DMS53 treated with DMSO at 0.1 percent for 48 hours (cell line): ENCODE measurements around the gene WDR70.
"Not testable (repeated sequence)": the region's sequence is repeated elsewhere in the genome, so short reads cannot be mapped to it uniquely, and the experiment has no call there.

Experiments used
- DNase-seq: peaks from one replicate; lab custom pipeline; 2025; ENCODE audit not compliant: unreplicated experiment; lab: John Stamatoyannopoulos, UW

The WDR70 gene

DNA sequence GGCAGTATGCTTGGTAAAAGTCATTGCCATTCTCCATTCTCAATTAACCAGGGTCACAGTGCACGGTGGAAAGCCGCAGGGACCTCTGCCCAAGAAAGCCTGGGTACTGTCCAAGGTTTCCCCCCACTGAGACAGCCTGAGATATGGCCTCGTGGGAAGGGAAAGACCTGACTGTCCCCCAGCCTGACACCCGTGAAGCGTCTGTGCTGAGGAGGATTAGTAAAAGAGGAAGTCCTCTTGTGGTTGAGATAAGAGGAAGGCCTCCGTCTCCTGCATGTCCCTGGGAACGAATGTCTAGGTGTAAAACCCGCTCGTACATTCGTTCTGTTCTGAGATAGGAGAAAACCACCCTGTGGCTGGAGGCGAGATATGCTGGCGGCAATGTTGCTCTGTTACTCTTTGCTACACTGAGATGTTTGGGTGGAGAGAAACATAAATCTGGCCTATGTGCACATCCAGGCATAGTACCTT lies 293.0 kb downstream of the WDR70 start:
- DNase-seq: not testable (repeated sequence)

DNA sequence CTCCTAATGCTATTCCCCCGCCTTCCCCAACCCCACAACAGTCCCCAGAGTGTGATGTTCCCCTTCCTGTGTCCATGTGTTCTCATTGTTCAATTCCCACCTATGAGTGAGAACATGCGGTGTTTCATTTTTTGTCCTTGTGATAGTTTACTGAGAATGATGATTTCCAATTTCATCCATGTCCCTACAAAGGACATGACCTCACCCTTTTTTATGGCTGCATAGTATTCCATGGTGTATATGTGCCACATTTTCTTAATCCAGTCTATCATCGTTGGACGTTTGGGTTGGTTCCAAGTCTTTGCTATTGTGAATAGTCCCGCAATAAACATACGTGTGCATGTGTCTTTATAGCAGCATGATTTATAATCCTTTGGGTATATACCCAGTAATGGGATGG lies 295.2 kb downstream of the WDR70 start:
- DNase-seq: not testable (repeated sequence)

DNA sequence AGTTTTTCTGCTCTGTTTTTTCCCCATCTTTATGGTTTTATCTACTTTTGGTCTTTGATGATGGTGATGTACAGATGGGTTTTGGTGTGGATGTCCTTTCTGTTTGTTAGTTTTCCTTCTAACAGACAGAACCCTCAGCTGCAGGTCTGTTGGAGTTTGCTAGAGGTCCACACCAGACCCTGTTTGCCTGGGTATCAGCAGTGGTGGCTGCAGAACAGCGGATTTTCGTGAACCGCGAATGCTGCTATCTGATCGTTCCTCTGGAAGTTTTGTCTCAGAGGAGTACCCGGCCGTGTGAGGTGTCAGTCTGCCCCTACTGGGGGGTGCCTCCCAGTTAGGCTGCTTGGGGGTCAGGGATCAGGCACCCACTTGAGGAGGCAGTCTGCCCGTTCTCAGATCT lies 300.2 kb downstream of the WDR70 start:
- DNase-seq: not testable (repeated sequence)

DNA sequence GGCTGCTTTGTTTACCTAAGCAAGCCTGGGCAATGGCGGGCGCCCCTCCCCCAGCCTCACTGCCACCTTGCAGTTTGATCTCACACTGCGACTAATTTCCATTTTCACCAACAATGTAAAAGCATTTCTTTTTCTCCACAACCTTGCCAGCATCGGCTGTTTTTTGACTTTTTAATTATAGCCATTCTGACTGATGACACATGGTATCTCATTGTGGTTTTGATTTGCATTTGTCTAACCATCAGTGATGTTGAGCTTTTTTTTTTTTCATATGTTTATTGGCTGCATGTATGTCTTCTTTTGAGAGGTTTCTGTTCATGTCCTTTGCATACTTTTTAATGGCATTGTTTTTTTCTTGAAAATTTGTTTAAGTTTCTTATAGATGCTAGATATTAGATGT lies 300.8 kb downstream of the WDR70 start:
- not testable (repeated sequence) for DNase-seq

GRCh38 chr5:37683072-37683471 lies 304.0 kb downstream of the WDR70 start:
- DNase-seq: no peak

DNA sequence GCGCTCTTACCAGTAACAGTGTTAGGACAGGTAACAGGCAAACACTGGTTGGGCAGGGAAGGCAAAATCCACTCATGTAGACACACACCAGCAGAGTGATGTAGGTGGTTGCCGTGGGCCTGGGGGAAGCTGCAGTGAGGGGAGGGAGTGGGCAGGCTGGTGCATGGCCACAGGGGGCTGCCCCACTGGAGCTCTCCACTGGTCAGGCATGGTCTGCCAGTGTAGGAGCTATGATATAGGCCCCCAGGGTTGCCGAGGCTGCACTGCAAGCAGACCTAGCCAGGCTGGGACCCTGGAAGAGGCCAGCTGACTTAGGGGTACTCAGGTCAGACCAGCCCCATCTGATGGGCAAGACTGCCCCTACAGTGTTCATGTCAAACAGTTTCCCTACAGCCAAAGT lies 306.1 kb downstream of the WDR70 start:
- no peak for DNase-seq

DNA sequence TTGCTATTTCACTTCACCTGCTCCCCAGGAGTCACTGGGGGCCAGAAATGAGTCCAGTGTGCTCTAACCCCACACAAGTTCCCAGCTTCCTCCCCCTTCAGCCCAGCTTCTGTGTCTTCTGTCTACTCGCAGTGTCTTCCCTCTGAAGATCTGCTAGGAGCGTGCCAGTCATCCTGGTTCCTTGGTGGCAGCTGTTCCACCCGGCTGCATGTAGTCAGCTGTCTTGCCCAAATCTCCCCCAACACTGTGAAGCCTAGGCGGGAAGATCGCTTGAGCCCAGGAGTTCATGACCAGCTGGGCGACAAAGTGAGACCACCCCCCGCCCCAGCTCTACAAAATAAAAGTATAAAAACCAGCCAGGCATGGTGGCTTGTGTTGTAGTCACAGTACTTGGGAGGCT lies 306.7 kb downstream of the WDR70 start:
- DNase-seq: no peak

DNA sequence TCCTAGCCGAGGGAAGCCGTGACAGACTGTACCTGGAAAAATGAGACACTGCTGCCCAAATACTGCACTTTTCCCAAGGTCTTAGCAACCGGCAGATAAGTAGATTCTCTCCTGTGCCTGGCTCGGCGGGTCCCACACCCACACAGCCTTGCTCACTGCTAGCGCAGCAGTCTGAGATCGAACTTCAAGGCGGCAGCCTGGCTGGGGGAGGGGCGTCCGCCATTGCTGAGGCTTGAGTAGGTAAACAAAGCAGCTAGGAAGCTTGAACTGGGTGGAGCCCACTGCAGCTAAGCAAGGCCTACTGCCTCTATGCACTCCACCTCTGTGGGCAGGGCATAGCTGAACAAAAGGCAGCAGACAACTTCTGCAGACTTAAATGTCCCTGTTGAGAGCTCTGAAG lies 309.8 kb downstream of the WDR70 start:
- DNase-seq: not testable (repeated sequence)

GRCh38 chr5:37694333-37694732 lies 315.2 kb downstream of the WDR70 start:
- DNase-seq: not testable (repeated sequence)

- DNase-seq: no peak
These were observed 315.7 kb downstream of the WDR70 start for GRCh38 chr5:37694867-37695266.

DNA sequence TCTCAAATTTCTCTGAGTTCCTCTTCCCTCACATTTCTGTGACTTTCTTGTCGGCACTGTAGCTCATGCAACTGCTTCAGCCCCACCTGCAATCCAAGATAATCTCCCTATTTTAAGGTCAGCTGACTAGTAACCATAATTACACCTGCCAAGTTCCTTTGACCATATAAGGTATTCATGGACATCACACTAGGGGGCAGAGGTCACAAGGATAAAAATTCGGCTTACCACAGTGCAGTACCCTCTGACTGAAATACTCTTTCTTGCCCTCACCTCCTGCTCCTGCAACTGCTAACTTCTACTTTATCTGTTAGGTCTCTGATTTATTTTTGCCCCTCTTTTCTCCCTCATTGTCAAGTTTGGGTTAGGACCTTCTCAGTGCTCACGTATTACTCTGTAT lies 316.5 kb downstream of the WDR70 start:
- no peak for DNase-seq

- DNase-seq: peak; percentile 75
These were observed 317.3 kb downstream of the WDR70 start for GRCh38 chr5:37696190-37697021.

DNA sequence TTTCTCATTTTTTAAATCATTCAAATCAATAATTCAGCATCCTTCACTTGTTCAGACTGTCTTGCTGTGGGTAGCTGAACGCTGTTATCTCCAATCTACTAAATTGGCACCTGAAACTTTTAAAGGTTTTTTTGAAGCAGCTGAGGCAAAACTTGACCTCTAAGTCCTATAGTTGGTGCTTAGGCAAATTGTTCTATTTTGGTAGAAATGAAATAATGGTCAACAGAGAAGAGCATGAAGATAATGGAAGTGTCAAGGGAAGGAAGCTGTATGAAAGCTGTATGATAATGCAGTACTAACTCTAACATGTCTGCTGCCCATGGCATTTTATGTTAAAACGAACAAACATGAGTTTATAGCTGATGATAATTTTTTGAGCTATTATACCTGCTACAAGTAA lies 322.8 kb downstream of the WDR70 start:
- no peak for DNase-seq

DNA sequence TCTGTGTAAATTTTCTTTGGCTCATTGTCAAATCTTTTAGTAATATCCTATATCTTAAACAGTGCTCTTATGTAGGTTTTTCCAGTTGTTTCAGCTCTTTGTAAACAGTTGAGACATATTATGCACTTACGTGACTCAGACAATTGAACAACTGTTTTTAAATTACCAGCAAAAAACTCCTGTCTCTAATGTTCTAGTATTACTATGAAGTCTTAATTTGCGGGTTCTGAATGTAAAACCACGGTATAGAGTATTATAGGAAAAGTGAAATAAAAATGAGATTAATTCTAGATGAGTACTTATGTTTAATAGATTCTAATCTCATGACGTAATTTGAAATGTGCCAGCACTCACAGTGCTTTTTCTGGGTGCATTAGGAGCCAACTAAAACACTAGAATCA lies 324.7 kb downstream of the WDR70 start:
- DNase-seq: no peak

- no peak for DNase-seq
These were observed 325.3 kb downstream of the WDR70 start for GRCh38 chr5:37704406-37704805.

- DNase-seq: no peak
These were observed 329.9 kb downstream of the WDR70 start for GRCh38 chr5:37709020-37709419.

GRCh38 chr5:37710965-37711364 lies 331.8 kb downstream of the WDR70 start:
- no peak for DNase-seq

- DNase-seq: no peak
These were observed 333.6 kb downstream of the WDR70 start for GRCh38 chr5:37712750-37713149.

GRCh38 chr5:37714756-37715155 lies 335.6 kb downstream of the WDR70 start:
- no peak for DNase-seq

- DNase-seq: no peak
These were observed 336.2 kb downstream of the WDR70 start for GRCh38 chr5:37715361-37715760.

DNA sequence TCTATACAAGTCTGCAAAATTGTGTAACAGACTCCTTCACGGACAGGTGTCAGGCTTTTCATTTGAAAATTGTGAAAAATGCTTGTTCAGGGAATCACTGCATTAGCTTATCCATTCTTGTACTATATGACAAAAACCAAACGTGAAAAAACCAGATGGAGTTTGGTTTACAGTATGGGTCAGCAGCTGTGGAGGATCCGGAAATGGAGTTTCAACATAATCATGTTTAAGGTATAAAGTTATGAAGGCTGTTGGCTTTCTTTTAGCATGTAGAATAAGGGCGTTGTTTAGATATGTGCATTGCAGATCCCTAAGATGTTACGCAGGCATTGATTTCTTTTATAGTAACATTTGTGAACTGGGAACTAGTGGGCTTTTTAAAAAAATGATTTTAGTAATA lies 336.9 kb downstream of the WDR70 start:
- DNase-seq: no peak

GRCh38 chr5:37716405-37716804 lies 337.3 kb downstream of the WDR70 start:
- no peak for DNase-seq

GRCh38 chr5:37717276-37717612 lies 338.1 kb downstream of the WDR70 start:
- peak; percentile 52 for DNase-seq
